Fibroblast of upper back skin (primary cell): ENCODE data around the gene GRAMD4.
"Not testable (repeated sequence)": the region's sequence is repeated elsewhere in the genome, so short reads cannot be mapped to it uniquely, and the experiment has no call there.

Source experiments
- DNase-seq: peaks from one replicate; pipeline ENCODE4 v3.0.0-alpha.2; 2013

The GRAMD4 gene

DNA sequence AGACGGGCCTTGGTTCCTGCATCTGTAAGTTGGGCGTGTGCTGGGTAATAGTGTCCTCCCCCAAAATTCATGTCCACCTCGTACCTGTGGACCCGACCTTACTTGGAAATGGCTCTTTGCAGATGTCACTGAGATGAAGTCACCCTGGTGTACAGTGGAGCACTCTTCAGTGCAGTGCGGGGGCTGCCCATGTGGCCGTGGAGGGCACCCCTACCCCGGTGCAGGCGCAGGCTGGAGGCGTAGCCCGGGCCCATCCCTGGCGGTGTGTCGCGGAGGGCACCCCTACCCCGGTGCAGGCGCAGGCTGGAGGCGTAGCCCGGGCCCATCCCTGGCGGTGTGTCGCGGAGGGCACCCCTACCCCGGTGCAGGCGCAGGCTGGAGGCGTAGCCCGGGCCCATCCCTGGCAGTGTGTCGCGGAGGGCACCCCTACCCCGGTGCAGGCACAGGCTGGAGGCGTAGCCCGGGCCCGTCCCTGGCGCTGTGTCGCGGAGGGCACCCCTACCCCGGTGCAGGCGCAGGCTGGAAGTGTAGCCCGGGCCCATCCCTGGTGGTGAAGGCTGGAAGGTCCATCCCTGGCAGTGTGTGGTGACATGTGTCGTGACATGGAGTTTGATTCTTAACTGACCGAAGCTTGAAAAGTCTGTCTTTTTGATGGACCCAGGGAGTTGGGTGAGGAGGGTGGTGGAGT lies 1.2 kb downstream of the GRAMD4 start:
- not testable (repeated sequence) for DNase-seq

DNA sequence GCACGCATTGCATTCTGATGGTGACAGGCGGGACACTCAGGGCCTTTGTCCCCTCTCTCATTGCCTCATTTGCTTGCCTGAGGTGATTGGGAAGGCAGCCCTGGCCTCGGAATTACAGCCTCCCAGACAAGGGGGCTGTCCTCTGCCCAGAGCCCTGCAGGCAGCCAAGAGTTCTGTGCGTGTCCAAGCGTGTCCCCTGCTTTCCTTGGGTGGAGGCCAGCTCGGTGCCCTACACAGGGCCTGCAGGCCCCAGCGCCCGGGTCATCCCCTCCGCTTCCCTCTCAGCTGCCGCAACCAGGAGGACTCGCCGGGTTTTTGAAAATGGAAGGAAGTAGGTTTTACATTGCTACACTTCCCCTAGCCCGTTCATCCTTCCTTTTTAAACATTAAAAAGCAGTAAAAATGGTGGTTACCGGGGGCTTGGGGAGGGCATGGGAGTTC lies 1.9 kb downstream of the GRAMD4 start:
- DNase-seq: no peak

DNA sequence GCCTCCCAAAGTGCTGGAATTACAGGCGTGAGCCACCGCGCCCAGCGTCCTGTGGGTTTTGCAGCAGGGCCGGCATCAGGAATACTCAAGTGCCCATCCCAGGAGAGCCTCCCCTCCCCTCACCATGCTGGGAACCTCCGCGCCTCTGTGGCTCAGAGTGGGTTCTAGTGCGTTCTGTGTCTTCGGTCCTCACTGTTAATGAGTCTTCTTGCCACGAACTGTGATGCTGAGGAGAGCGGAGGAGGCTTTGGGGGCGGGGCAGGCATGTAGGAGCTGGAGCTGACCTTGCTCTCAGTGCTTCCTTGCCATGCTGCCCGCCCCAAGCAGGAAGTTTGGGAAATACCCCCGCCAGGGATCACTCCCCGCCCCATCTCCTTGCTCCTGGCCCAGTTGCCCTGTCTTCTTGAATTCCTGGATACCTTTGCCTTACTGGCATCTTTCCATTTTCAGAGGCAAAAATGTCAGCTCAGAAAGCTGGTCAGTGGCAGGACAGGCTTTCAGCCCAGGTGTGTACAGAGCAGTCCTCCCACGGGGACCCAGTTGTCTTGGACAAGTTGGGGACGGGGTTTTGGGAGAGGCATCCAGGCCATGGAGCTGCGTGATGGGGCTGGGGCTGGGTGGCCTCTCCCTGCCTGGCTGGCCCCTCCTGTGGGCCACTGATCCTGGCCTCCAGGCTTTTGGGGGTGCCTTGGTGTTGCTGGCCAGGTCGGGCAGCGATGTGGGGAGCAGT lies 5.1 kb downstream of the GRAMD4 start:
- no peak for DNase-seq

DNA sequence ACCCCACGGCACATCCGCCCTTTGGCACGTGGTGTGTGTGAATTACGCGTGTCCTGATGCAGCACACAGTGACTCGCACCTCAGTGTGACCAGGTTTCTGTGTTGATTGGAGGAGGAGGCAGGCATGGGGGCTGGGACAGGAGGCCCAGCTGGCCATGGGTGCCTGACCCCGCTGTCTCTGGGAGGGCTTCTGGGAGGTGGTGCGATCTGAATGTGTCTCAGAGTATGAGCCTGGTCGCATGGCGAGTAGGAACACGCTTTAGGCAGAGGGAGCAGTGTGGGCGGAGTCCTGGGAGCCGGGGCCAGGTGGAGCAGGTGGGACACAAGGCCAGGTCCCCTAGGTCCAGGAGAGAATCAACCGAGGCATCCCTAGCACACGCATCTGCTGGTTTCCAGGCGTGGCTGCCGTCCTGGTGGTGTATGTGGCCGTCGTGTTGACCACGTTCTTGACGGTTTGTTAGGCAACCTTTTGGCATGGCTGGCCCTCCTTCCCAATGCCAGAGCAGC lies 5.7 kb downstream of the GRAMD4 start:
- no peak for DNase-seq

DNA sequence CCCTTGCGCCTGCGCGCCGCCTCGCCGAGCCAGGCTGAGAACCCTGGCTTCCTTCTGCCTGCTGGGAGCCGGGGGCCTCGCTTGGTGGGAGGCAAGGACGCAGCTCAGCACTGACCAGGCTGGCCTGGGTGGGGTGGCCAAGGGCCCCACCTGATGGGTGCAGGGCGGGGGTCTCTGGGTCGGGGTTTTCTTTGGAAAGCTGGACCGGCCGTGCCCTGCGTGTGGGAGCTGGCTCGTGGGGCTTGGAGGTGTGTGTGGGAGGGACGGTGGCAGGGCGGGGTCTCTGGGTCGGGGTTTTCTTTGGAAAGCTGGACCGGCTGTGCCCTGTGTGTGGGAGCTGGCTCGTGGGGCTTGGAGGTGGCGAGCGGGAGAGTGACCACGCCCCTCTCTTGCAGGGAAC lies 6.2 kb downstream of the GRAMD4 start:
- DNase-seq: no peak

DNA sequence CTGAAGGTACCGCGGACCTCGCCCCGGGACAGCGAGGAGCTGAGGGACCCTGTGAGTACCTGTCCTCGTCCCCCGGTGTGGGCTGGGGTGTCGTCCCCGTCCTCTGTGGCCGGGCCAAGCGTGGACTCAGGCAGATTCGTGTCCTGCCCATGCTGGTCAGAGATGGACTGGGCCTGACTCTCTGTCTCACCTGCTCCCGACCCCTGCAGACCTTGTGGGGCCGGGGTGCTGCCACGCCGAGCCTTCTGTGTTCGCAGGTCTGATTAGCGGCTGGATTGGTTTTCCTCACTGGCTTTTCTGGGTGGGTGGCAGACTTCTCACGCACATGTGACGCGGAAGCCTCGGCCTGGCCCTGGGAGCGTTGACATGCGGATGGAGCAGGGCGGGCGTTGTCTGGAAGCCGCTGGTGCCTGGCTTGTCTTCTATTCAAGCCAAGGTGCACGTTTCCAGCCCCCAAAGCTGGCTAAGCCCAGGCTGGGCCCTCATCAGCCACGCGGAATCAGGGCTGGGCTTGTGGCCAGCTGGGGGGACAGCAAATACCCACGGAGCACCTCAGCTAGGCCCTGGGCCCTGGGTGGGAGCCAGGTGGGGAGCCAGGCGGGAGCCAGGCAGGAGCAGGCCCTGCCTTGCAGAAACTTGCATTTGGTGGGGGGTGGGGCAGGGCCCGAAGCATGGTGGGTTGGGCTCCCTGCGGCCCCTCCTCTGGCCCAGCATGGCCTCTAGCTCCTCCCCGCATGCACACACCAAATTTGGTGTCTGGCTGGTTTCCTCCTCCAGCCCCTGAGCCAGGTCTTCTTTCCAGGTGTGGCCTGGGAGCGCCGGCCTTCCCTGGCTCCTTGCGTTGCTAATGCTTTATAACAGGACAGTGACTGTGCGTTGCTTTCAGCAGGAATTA lies 7.0 kb downstream of the GRAMD4 start:
- no peak for DNase-seq

DNA sequence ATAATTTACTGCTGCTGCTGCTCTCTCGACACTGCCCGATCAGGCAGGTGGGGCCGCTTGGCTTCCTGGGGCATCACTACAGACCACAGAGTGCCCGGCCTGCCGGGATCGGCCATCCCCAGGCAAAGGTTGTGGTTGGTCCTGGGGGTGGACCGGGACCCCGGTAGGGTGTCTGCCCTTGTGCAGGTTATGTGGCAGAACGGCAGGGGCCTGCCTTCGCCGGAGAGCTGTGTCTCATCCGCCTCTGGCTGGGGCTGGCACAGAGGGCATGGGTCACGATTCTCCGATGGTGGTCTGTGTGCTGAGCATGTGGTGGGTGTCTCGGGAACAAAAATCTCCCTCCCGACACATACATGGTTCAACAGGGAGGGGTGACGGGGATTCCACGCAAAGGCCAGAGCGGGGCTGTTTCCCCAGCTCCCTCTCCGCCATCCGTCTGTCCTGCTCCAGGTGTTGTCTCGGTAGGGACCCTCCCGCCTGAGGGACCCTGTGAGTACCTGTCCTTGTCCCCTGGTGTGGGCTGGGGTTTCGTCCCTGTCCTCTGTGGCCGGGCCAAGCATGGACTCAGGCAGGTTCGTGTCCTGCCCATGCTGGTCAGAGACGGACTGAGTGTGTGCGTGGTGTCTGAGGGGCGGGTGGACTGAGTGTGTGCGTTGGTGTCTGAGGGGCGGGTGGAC lies 7.8 kb downstream of the GRAMD4 start:
- DNase-seq: no peak

DNA sequence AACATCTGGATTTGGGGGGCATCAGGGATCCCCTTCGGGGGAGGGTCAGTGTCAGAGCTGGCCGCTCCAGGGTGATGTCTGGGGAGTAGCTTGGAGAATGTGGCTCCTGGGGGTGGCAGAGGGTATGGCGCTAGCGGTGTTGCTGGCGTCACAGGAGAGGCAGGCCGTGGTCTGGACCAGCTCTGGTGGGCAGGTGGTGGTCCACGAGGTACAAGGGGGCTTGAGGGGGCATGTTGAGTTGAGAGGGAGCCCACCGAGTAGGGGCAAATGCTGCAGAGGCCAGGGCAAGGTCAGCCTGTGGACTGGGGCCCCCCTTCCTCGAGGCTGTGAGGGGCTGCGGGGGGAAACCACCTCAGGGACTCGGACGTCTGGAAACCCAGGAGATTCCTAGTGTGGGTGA lies 8.6 kb downstream of the GRAMD4 start:
- DNase-seq: no peak

DNA sequence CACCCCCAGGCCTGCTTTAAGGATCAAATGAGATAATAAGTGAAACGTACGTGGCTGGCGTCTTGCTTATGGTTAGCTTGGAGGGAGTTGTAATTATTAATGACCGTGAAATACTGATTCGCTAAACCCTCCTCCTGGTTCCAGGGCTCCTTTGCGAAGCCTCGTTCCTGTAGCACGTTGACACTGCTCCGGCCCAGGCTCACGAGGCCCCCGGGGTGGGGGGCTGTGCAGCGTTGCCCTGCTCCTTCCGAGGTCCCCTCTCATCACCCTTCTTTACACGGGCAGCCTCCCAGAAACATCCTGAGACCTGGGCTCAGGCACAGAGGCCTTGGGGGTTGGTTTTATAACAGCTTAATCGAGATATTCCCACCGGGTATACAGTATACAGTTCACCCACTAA lies 9.1 kb downstream of the GRAMD4 start:
- DNase-seq: no peak

DNA sequence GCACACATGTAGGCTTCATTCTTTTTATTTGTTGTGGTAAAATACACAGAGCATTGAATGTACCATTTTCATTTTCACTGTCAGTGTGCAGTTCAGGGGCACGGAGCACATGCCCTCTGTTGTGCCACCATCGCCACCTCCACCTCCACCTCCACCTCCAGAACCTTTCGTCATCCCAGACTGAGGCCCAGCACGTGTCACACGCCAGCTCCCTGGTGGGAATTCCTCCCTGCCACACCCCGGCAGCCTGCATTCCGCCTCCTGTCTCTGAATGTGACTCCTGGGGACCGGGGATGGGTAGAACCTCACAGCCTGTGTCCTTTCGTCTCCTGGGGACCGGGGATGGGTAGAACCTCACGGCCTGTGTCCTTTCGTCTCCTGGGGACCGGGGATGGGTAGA lies 10.9 kb downstream of the GRAMD4 start:
- no peak for DNase-seq

DNA sequence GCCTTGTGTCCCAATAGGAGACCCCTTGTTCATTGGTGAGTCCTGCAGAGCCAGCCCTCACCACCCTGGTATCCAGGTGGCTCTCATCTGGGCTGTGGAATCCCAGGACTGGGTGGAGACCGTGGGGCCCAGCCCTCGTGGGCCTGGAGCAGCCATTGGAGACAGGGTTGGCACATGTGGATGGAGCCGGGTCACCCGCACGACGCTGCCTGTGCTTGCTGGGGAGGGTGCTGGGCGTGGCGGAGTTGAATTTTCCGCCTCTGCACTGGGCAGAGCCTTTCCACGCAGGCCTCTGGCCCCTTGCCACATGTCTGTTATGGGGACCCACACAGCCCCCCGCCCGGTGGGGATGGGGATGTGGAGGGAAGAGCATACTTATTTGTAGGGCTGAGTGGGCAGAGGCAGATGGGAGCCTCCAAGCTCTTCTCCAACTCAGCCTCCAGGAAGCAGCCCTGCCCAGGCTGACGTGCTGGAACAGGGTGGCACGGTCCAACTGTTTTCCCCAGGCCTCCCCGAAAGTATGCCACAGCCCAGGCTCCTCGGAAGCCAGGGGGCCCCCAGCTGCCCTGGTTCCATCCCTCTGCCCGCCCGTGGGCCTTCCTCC lies 12.6 kb downstream of the GRAMD4 start:
- DNase-seq: no peak

DNA sequence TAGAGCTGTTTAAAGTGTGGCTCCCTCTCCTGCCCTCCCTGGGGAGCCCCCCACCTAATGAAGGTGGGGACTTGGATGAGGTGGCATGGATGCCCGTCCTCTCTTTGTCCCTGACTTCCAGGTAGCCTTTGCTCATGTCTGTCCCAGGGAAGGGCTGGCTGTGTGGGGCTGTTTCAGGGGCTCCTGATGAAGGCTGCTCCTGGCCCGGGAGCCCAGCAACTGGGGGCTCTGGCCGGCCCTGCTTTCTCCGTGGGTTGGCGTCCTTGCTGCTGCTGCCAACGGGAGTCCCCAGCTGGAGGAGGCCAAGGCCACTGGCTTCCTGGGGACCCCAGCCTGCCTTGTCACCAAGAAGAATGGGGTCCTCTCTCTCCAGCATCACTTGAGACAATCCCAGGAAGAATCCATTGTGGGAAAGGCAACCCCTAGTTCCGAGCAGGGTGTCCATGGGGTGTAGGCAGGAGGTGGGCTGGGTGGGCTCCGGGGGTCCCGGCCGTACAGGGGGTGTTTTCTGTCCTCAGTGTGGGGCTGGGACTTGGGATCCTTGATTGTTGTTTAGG lies 13.2 kb downstream of the GRAMD4 start:
- DNase-seq: no peak

DNA sequence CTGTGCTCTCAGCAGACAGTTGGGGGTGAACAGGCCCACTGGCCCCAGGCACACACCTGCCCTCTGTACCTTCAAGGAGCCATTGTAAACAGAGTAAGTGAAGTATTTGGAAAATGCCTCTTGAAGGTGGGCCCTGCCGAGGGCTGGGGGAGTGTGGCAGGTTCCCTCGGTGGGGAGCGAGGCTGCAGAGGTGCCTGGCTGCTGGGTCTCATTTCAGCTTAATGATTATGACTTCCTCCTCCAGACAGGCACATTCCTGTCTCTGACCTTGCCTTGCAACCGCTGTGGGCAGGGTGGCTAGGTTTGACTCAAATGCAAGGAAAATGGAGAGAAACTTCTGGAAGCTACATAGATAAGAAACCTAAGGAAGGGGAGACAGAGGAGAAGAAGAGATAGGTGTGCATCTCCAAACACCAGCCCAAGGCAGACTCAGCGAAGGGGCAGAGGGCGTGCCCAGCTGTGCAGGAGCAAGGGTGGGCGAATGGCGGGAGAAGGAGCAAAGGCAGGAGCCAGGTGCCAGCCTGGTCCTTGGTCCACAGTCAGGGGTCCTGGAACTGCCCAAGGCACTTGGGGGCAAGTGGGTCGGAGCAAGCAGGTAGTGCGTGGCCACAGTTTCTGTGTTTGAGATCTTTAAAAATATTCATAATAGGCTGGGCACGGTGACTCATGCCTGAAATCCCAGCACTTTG lies 14.0 kb downstream of the GRAMD4 start:
- DNase-seq: no peak

DNA sequence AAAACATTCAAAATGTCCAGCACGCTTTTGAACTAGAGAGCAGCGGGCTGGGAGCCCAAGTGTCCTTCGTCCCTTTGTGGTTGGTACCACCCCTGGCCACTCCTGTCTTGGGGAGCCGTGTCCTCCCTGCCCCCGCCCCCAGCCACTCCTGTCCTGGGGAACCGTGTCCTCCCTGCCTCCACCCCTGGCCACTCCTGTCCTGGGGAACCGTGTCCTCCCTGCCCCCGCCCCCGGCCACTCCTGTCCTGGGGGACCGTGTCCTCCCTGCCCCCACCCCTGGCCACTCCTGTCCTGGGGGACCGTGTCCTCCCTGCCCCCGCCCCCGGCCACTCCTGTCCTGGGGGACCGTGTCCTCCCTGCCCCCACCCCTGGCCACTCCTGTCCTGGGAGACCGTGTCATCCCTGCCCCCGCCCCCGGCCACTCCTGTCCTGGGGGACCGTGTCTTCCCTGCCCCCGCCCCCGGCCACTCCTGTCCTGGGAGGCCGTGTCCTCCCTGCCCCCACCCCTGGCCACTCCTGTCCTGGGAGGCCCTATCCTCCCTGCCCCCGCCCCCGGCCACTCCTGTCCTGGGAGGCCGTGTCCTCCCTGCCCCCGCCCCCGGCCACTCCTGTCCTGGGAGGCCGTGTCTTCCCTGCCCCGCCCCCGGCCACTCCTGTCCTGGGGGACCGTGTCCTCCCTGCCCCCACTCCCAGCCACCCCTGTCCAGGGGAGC lies 14.9 kb downstream of the GRAMD4 start:
- DNase-seq: not testable (repeated sequence)

DNA sequence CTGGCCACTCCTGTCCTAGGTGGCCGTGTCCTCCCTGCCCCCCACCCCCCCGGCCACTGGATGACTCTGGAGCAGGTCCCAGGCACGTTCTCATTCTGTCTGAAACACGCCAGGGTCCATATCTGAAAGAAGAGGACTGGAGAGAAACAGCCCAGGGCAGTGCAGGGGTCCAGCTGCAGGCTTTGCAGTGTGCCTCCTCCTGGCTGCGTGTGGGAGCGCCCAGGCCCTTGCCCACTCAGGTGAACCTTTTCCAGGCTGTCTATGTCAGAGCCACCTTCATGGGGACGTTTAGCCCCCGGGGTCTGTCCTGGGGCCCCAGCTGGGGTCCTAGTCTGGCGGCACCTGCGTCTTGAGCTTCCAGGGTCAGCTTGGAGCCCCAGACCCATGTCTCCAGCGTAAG lies 15.6 kb downstream of the GRAMD4 start:
- DNase-seq: no peak

DNA sequence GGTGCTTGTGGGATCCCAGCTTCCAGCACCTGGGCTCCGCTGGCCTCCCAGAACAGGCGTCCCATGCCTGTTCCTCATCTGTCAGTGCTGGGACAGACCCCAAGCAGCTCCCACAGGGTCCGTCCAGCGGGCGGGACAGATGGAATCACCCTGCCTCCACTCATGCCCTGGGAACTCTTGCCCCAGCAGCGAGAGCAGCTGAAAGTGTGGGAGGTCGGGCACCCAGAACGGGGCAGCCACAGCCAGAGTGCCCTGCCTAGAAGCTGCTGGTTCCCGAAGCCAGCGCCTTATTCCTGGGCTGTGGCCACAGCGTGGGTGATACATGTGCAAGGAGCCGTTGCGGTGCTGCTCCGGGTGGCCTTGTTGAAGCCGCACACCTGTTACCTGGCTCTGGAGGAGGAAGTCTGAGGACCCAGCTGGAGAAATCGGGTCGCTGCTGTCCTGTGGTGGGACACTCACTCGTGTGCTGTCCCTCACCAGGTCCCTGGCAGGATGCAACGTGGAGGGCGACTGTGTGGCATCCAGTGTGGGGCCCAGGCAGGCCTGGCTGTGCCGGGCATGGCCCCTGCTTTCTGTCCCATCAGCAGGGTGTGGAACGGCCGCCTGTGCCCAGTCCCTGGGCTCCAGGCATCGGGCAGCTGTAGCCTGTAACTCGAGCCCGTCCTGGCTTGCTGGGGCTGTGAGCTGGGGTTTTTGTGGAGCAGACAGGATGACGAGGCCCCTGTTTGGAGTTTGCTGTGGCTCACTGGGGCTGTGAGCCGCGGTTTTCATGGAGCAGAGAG lies 16.2 kb downstream of the GRAMD4 start:
- no peak for DNase-seq

DNA sequence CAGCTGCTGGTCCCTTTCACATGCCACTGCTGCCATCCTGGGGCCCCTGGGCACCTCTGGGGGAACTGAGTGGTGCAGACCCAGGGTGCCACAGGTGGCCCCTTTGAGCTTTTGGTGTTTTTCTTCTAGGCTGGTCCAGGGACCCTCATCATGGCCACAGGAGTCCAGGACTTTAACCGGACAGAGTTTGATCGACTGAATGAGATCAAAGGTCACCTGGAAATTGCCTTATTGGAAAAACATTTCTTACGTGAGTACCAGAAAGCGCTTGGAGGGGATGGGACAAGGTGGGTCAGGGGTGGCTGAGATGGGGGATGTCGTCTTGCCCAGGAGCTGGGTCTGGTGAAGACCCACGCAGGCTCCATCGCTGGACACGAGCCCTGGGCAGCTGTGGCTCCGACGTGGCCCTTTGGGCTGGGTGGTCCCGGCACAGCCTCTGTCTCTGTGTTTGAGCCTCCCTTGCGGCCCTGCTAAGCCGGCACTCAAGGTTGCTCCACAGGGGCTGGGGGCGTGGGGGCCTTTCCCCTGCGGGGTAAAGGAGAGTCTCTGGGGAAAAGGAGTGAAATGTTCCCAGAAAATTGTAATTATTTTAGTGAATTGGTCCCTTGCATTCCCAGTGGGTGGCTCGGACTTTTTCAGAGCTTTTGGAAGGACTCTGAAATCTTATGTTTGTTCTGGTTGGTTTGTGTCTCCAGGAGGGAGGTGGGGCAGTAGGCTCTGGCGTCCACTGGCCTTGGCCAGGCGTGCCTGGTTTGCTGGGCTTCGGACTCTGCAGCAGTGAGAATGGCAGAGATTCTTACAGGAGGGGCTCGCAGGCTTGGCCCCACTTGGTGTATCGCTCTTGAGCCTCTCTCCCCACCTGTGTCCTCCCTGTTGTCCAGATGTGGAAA lies 17.8 kb downstream of the GRAMD4 start:
- DNase-seq: no peak

DNA sequence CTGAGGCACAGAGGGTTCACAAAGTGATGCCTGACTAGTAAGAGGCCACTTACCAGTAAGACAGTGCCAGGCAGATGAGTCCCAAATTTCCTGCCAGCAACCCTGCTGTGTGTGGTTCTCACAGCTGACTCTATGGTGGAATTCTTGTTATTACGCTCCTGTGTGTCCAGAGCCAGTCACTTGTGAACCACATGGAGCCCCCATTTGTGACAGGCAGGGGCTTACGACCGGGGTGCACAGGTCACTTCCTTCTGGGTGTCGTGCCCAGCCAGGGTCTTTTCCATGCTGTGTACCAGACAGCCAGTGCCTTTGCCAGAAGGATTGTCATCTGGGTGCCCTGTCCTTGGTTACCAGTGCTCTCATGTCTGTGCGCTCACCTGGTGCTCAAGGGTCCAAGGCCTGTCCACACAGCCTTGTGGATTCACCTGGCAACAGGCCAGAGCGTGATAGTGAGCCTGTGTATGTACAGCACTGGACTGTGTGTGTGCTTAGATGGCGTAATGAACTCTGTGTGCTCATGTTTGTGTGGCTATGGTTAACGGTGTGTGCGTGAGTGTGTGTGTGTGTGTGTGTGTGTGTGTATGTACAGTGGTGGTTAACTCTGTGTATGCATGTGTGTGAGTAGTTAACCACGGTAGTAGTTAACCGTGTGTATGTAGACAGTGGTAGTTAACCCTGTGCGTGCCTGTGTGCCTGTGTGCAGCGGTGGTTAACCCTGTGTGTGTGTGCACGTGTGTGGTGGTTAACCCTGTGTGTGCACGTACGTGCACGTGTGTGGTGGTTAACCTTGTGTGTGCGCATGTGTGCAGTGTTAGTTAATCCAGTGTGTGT lies 18.6 kb downstream of the GRAMD4 start:
- DNase-seq: peak; percentile 21
